Limb (tissue), 2 donors: ENCODE results near the gene NPNT.
"Not testable (repeated sequence)": the region's sequence is repeated elsewhere in the genome, so short reads cannot be mapped to it uniquely, and the experiment has no call there.

Experiments
- DNase-seq, 2 donors: peaks; one replicate each; pipeline ENCODE4 v3.0.0-alpha.2; 2016; ENCODE audit errors: extremely low spot score in 2 of 2

The NPNT gene

DNA sequence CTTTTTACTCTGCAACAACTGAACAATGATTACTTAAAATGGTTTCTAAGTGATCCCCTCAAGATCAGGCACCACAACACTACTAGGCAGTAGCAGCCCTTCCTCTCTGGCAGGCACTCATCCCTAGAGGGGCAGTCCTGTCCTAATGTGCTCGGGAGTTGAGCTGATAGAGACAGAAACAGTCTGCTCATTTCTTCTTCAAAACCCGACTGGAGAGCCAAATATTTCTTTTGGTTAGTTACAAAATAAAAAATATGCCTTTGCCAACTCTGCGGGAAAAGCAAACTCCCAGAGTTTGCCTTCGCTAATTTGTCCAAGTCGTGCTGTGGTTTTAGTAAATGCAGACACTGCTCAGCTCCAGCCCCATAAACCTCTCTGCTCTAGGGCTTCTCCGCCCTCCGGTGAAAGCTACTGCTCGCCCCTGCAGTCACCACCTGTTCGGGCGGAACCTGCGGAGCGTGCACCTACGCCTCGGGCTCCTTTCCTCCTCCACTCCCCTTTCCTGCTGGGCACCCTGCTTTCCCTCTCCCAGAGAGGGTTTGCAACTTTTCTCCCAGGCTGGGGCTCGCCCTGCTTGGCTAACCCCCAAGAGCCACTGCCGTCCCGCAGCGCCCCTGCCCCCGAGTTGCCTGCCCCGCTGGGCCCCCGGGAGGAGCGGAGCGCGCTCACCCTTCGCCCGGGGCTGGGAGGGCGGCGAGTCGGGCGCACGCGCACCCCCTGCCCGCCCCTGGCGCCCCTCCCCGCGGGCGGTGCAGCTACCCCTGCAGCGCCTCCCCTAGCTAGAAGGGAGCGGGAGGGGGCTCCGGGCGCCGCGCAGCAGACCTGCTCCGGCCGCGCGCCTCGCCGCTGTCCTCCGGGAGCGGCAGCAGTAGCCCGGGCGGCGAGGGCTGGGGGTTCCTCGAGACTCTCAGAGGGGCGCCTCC, at the start of gene NPNT:
TSS of gene NPNT (plus strand) at position 812 of the 923 bp plus-strand sequence. CDS start 182 bp downstream, outside the sequence.
- peak; percentile 21 to 69 for DNase-seq

DNA sequence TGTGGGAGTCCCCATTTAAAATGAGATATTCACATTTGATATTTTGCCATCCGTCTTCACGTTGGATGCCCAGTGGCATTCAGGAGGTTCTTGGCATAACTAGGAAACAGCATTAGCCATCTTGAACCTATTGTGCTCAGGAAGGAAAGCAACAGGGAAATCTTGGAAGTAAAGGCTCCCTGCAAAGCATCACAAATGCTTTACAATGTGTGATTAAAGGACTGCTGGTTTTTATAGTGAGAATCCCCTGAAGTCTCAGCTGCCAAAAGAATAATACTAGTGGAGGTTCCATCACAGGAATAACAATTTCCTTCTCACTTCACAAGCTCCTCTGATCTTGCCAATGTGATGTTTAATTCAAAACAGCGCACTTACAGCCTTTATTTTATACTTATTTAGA, 49.7 kb upstream of the NPNT start:
- no peak for DNase-seq

DNA sequence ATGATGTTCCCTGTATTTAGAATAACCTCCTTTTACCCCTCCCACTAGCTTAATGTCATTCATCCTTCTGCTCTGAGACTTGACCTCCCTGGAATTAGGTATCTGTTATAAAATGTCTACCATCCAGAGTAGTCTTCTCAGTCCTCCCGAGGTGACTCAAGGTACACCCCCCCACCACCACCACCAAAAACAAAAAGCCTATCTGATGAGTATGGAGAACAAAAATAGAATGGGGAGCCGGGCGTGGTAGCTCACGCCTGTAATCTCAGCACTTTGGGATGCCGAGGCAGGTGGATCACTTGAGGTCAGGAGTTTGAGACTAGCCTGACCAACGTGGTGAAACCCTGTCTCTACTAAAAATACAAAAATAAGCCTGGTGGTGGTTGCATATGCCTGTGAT, 46.9 kb upstream of the NPNT start:
- DNase-seq = not testable (repeated sequence)

- no peak for DNase-seq
Measured at GRCh38 chr4:105851196-105851595, 44.1 kb upstream of the NPNT start.

- DNase-seq = not testable (repeated sequence)
Measured at GRCh38 chr4:105852230-105852629, 43.0 kb upstream of the NPNT start.

DNA sequence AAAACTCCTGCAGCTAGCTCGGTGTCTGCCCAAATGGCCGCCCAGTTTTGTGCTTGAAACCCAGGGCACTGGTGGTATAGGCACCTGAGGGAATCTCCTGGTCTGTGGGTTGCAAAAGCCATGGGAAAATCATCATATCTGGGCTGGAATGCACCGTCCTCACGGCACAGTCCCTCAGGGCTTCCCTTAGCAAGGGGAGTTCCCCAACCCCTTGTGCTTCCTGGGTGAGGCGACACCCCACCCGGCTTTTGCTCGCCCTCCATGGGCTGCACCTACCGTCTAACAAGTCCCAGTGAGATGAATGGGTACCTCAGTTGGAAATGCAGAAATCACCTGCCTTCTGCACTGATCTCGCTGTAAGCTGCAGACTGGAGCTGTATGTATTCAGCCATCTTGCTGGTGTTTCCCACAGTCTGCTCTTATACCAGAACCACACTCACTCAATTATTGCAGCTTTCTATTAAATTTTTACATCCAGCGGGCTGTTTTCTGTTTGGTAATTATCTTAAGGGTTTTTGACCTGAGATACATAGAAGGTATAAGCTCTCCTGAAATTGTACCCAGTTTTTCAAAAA, 36.7 kb upstream of the NPNT start:
- no peak for DNase-seq

DNA sequence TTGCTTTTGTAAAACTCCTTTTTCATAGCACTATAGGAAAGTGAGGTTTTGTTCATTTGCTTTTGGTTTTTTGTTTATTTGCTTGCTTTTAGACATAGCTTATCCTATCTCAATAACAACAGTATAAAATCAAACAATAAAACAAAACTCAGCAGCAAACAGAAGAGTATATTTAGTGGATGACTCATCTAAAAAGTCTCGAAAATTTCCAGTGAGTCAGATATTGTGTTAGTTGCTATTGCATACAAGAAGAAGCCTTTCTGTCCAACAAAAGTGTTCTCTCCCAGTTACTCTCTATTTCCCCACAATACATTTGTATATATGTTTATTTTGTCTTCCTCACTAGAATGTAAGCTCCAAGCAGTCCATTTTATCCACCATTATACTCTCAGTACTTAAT, 36.0 kb upstream of the NPNT start:
- no peak for DNase-seq

DNA sequence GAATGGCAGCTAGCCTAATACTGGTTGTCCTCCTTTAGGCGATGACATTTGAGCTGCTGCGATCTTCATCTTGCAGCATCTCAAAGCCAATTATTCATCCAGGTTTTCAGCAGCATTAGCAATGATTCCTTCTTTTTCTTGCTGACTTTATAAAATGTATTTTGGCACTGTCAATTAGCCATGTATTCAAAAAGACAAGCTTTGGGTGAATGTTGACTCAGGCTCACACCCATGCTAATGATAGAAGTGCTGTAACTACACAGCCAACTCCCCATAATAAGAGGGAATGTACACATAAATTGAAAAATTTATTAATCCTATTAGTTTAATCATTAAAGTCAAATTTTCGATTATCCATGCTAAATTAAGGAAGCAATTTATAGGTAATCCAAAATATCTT, 24.3 kb upstream of the NPNT start:
- no peak for DNase-seq

GRCh38 chr4:105871997-105872396, 23.3 kb upstream of the NPNT start:
- no peak for DNase-seq

GRCh38 chr4:105875233-105875632, 20.0 kb upstream of the NPNT start:
- no peak for DNase-seq

DNA sequence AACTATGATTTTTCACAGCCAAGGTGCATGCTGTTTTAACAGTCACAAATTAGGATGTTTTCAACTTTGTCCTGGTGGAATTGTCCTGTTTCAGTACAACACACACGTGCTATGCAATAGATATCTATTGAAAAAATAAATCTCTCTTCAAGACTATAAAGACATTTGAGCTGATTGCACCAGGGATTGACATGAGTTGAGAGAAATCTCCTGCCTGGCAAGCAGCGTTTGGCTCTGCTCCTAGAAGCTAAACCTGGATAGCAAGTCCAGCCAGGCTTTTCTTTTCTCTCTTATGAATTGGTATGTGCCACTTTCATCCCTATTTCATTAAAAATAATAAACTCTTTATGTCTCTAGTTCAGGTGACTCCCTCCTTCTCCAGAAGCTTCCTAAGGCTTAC, 16.6 kb upstream of the NPNT start:
- no peak for DNase-seq

DNA sequence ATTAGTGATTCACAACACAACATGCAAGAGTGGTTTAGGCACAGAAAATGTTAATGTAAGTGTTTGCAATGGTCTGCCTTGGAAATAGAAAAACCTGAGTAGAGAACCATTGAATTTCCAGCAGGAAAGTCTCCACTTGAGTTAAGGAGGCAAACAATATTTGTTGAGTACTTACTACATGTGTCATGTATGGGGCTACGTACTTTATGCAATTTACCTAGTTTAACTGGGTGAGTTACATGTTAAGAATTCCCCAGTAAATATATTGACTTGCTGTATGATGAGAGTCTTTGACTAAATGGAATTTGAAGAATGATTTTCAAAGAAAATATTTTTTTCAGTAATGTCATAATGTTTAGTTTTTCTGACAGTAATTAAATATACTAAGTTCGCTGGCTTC, 7.8 kb upstream of the NPNT start:
- DNase-seq = no peak

DNA sequence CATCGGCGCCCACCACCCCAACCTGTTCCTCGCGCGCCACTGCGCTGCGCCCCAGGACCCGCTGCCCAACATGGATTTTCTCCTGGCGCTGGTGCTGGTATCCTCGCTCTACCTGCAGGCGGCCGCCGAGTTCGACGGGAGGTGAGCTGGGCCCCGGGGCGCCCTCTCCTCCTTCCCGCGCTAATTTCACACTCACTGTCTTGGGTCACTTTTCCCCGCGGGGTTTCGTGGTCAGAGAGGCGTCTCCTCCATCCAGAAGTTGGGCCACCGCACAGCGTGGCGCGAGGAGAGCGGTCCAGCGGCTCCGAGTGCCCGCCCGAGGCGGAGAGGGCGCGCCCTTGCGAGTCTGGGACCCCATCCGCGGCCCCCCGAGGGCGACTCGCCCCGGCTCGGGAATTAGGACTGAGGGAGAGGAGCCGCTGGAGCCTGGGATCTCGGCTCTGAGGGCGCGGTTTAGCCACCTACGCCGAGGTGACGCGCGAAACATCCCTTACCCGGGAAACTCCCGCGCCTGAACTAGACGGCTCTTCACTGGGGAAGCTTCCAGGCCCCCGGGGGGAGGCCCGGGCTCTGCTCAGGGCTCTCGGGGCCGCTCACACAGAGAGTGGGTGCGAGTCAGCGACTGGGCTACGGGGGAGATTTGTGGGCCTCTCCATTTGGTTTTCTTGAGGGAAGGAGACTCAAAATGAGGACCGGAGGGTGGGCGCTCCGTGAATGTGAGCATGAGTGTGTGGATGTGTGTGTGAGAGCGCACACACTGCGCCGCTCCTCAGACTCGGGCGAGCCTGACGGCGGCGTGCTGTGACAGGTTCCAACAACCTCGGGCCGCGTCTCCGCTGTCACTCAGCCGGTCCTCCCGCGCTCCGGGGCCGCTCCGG, 551 bp downstream of the NPNT start:
- peak in 1 of 2 donors; percentile 61 for DNase-seq

DNA sequence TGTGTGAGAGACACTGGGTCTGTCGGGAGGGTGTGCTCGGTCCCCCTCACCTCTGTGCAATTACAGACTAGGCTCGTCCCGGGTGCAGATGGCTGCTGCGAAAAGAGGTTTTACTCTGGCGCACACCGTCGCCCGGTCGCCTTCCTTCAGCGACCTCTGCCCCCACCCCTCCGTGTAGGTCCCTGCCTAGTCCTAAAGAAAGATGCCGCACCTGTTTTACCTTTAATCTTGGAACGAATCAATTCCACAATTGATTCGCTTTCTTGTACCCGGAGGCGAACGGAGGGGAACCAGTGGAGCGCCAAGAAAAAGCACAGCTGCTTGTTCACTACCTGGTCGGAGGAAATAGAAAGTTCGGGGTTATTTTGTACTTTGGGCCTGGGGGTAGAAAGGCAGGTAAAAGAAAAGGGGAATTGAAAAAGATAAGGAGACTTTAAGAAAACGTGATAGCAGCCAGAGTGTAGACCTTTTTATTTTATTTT, 1.2 kb downstream of the NPNT start:
- no peak for DNase-seq

GRCh38 chr4:105896984-105897775, 1.9 kb downstream of the NPNT start:
- DNase-seq = no peak

- DNase-seq = no peak
Measured at GRCh38 chr4:105900541-105900940, 5.3 kb downstream of the NPNT start.

DNA sequence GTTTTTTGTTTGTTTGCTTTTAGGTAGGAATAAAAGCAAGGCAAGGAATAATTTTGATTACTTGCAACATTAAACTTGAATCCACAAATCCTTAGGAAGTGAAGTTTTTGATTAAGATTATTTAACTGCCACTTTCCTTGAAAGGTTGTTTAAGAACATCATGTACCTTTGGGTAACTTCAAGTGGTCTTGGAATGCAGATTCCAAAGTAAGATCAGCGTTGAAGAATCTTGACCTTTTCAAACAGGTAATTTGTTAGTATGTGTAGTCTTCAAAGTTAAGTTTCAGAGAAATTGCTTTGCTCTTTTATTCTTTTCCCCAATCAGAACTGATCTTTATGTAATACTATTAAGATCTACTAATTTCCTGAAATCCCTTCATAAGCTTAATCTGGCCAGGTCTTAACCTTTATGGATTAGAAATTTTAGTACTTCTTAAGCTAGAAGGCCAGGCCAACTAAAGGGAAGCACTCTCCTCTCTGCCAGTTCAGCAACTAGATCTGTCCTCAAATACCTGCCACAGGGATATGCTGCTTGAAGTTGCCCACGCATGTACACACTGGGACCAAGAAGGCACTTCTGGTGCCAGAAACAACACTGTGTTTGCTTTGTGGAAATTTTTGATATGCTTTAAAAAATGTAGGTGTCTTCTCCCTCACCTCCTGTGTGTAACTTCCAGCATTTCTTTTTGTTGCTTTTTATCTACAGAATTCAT, 7.4 kb downstream of the NPNT start:
- DNase-seq = no peak

- DNase-seq = no peak
Measured at GRCh38 chr4:105909787-105910281, 14.6 kb downstream of the NPNT start.

DNA sequence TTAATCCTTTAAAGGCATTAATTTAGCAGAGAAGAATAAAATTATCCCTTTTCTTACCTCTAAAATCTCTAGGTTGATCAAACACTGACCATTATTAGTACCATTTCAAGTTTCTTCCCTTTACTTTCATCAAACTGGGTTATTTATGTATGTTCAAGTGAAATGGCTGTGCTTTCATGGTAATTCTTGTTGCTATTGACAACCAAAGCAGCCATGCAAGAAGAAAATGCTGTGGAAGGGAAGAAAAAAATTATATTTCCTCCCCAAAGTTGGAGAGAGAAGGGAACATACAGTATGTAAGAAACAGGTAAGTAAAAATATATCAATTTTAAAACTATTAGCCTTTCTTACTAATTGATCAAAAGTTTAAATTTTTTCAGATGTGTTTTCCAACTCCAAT, 16.2 kb downstream of the NPNT start:
- DNase-seq = no peak

GRCh38 chr4:105912633-105913032, 17.4 kb downstream of the NPNT start:
- no peak for DNase-seq
